Pons (tissue), 1 donor: ENCODE data around the gene SORCS2.
A peak's percentile ranks its signal among the peaks of the same experiment; 100 is the strongest.

Experiments used
- DNase-seq: peaks from one replicate; pipeline ENCODE4 v3.0.0-alpha.2; 2016; ENCODE audit warnings: low spot score

The SORCS2 gene

GRCh38 chr4:7637971-7638370 is 445.6 kb downstream of the SORCS2 start:
- DNase-seq, result no peak

GRCh38 chr4:7638489-7638888 is 446.2 kb downstream of the SORCS2 start:
- DNase-seq, result no peak

GRCh38 chr4:7638984-7639789 is 446.8 kb downstream of the SORCS2 start:
- no peak for DNase-seq

GRCh38 chr4:7640136-7640535 is 447.8 kb downstream of the SORCS2 start:
- no peak for DNase-seq

GRCh38 chr4:7641712-7642111 is 449.4 kb downstream of the SORCS2 start:
- DNase-seq, result no peak

- DNase-seq, result no peak
These were observed 450.6 kb downstream of the SORCS2 start for GRCh38 chr4:7642741-7643458.

GRCh38 chr4:7645158-7645557 is 452.8 kb downstream of the SORCS2 start:
- no peak for DNase-seq

GRCh38 chr4:7645956-7646355 is 453.6 kb downstream of the SORCS2 start:
- no peak for DNase-seq

- DNase-seq, result no peak
These were observed 454.2 kb downstream of the SORCS2 start for GRCh38 chr4:7646384-7647061.

GRCh38 chr4:7647186-7647585 is 454.8 kb downstream of the SORCS2 start:
- no peak for DNase-seq

GRCh38 chr4:7647600-7648543 is 455.5 kb downstream of the SORCS2 start:
- no peak for DNase-seq

GRCh38 chr4:7648544-7649395 is 456.4 kb downstream of the SORCS2 start:
- DNase-seq, result no peak

GRCh38 chr4:7649411-7649740 is 457.0 kb downstream of the SORCS2 start:
- no peak for DNase-seq

GRCh38 chr4:7649741-7650531 is 457.6 kb downstream of the SORCS2 start:
- DNase-seq, result no peak

GRCh38 chr4:7650606-7651385 is 458.5 kb downstream of the SORCS2 start:
- DNase-seq, result no peak

- DNase-seq, result peak; percentile 49
These were observed 459.2 kb downstream of the SORCS2 start for GRCh38 chr4:7651461-7651921.

- DNase-seq, result no peak
These were observed 459.7 kb downstream of the SORCS2 start for GRCh38 chr4:7652006-7652405.

- DNase-seq, result no peak
These were observed 460.1 kb downstream of the SORCS2 start for GRCh38 chr4:7652451-7652881.

GRCh38 chr4:7652906-7653305 is 460.6 kb downstream of the SORCS2 start:
- no peak for DNase-seq
